Urinary bladder (tissue), 4 donors: ENCODE measurements around the gene OLA1. TPM values are rescaled to one million over a fixed set of nuclear protein-coding genes. Genes with fewer than 3 reads are reported as not detected.

Source experiments
- DNase-seq: peaks from one replicate; pipeline ENCODE4 v3.0.0-alpha.2; 2015; ENCODE audit errors: extremely low spot score
- H3K27ac ChIP-seq: one replicate; pipeline ENCODE4 v1.5.1; 2013; ENCODE audit warnings: low read depth, mild to moderate bottlenecking, moderate library complexity
- H3K36me3 ChIP-seq: one replicate; pipeline ENCODE4 v1.6.1; 2013; ENCODE audit warnings: mild to moderate bottlenecking, moderate library complexity; ENCODE audit not compliant: insufficient read depth
- H3K4me1 ChIP-seq: one replicate; pipeline ENCODE4 v1.6.1; 2013; ENCODE audit warnings: mild to moderate bottlenecking, moderate library complexity; ENCODE audit not compliant: insufficient read depth
- H3K4me3 ChIP-seq: one replicate; pipeline ENCODE4 v1.5.1; 2013; ENCODE audit warnings: low read depth, low read length
- WGBS: extraction: QIAGEN DNeasy Blood & Tissue Kit; methylation state at CpG from one replicate; pipeline ENCODE4 v1.1.7; 2013; 5-methylcytosine and 5-hydroxymethylcytosine counted together
- polyA plus RNA-seq: library from polyadenylated mRNA; stranded (reverse); fragments of 200-250 nt; gene quantifications from one replicate; pipeline ENCODE4 v1.2.3, GENCODE V29; 2013
- total RNA-seq: library from RNA; depleted of rRNA; stranded (reverse); fragments of >200 nt; gene quantifications from one replicate; pipeline ENCODE4 v1.2.3, GENCODE V29; 2014
- donor health status: healthy with polysubstance abuse.
- donor health status: healthy.

Gene OLA1
- total and polyA plus RNA-seq, 2 donors = 51.1 to 68.3 TPM

DNA sequence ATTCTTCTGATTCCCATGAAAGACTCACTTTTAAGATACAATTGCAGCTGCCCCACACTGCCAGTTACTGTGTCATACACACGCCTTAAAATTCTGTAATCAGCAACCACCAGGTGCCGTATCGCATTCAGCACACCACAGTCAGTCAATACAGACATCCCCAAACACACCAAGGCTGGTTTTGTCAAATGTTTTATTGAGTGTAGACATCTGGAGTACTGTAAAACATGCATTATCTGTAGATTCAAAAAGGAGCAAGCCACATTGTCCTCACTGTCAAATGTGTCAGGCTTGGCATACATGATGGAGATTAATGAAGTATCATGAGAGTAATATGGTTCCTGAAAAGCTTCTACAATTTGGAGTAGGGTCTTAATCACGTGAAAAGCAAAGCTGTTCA lies 173.5 kb downstream of the OLA1 start:
- H3K36me3 ChIP-seq = no peaks in the 10 kb centered on the region
- 97% methylated on average over 4 of the region's 4 CpGs for WGBS
- no peak overlapping the region for H3K27ac ChIP-seq
- no peak for DNase-seq
- no peaks in the 10 kb centered on the region for H3K4me1 ChIP-seq
- no peak overlapping the region for H3K4me3 ChIP-seq

DNA sequence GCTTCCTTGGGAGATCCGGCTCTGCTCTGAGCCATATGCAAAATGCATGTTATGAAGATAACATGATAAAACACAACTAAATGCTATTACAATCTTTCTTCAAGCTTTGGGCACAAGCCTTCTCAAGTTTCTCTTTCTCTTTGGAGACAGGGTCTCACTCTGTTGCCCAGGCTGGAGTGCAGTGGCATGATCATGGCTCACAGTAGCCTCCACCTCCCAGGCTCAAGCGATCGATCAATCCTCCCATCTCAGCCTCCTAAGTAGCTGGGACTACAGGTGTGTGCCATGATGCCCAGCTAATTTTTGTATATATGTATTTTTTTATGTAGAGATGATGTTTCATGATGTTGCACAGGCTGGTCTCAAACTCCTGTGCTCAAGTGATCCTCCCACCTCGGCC lies 175.5 kb downstream of the OLA1 start:
- Histone ChIP-seq H3K36me3 (no peaks in the 10 kb centered on the region), H3K4me3 (no peak overlapping the region), H3K27ac (no peak overlapping the region), H3K4me1 (no peaks in the 10 kb centered on the region)
- 98% methylated on average over 4 of the region's 4 CpGs for WGBS
- no peak for DNase-seq

DNA sequence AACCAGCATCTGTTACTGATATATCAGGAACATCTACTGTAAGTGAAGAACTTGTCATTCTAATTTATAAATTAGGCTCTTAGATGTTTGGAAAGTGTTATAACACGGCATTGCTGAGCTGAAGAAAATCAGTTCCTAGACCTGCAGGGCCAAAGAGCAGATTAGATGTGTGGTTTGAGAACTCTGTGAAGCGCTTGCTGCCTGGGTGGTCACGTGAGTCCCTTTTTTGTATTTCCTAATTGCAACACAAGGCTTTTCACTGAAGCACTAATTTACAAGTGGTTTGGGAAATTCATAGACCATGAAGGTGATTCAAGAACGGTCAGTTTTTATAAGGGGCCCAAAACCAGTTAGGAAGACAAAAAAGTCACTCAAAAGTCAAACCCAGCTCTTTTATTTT lies 176.3 kb downstream of the OLA1 start:
- no peaks in the 10 kb centered on the region for H3K4me1 ChIP-seq
- H3K27ac ChIP-seq = no peak overlapping the region
- 78% methylated on average over 4 of the region's 4 CpGs for WGBS
- H3K4me3 ChIP-seq = no peak overlapping the region
- no peak for DNase-seq
- no peaks in the 10 kb centered on the region for H3K36me3 ChIP-seq

- Histone ChIP-seq H3K27ac (no peak overlapping the region), H3K4me3 (no peak overlapping the region), H3K36me3 (no peaks in the 10 kb centered on the region), H3K4me1 (no peaks in the 10 kb centered on the region)
- DNase-seq = no peak
- 95% methylated on average over 3 of the region's 3 CpGs for WGBS
These were observed 177.0 kb downstream of the OLA1 start for GRCh38 chr2:174071321-174071720.

DNA sequence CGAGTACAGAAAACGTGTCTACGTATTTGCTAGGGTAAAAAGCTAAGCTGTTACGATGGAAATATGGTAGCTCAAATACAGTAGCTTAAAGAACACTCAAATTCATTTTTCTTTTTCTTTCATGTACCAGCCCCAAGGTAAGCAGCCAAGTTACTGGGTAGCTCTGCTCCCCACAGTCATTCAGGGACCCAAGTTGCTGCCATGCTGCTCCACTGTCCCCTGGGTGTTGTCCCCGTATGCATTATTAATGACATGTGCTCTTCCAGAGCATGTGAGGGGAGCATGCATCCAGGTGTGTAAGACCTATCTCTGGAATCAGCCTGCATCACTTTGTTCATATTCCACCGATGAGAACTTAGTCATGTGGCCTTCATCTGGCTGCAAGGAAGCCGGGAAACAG lies 178.1 kb downstream of the OLA1 start:
- Histone ChIP-seq H3K4me3 (no peak overlapping the region), H3K27ac (no peak overlapping the region), H3K36me3 (no peaks in the 10 kb centered on the region), H3K4me1 (no peaks in the 10 kb centered on the region)
- DNase-seq = no peak
- WGBS = 72% methylated on average over 7 of the region's 7 CpGs

DNA sequence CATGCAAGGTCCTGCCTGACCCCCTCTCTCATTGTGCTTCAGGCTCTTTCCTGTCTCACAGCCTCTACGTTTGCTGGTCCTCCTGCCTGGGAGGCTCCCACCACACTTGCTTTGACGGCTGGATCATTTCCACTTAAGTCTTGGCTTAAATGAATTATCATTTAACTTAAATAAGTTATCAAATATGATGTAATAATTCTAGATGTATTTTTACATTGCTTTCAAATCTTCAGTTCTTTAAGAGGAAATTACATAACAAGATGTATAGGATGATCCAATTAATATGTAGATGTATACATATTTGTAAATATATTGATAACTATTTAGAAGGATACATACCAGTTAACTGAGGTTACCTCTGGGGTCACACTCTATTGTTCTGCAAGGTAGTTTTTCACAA lies 180.5 kb downstream of the OLA1 start:
- no peak overlapping the region for H3K4me3 ChIP-seq
- no peaks in the 10 kb centered on the region for H3K4me1 ChIP-seq
- H3K36me3 ChIP-seq = no peaks in the 10 kb centered on the region
- H3K27ac ChIP-seq = no peak overlapping the region
- DNase-seq = no peak
- WGBS = 76% methylated on average over 2 of the region's 2 CpGs

GRCh38 chr2:174066871-174067270 lies 181.5 kb downstream of the OLA1 start:
- Histone ChIP-seq H3K27ac (no peak overlapping the region), H3K4me1 (no peaks in the 10 kb centered on the region), H3K4me3 (no peak overlapping the region), H3K36me3 (no peaks in the 10 kb centered on the region)
- 82% methylated on average over 7 of the region's 7 CpGs for WGBS
- DNase-seq = no peak

DNA sequence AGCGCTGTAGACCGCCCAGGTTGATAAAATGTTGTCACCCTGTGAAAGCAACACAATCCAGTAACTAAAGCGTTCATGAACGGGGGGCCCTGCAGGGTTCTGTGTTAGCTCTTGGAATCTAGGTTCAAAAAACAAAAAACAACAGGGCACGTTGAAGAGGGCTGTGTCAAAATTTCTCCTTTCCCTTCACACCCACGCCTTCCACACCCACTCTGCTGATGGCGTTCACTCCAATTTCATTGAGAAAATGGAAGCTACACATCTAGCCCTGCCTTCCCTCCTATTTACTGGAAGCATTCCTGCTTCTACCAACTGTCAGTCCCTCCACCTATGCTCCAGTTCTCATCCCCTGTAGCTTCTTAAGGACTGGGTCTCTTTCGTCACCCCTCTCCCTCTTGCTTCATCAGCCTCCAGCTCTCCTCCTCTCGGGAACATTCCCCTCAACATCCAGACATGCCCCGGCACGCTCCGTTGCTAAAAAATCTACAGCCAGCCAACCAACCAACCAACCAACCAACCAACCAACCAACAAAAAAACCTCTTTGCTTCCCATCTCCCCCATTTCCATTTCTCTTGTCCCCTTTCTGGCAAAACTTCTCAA lies 184.7 kb downstream of the OLA1 start:
- 88% methylated on average over 12 of the region's 12 CpGs for WGBS
- DNase-seq = no peak
- H3K4me1 ChIP-seq = no peaks in the 10 kb centered on the region
- no peak overlapping the region for H3K4me3 ChIP-seq
- H3K27ac ChIP-seq = no peak overlapping the region
- H3K36me3 ChIP-seq = no peaks in the 10 kb centered on the region

DNA sequence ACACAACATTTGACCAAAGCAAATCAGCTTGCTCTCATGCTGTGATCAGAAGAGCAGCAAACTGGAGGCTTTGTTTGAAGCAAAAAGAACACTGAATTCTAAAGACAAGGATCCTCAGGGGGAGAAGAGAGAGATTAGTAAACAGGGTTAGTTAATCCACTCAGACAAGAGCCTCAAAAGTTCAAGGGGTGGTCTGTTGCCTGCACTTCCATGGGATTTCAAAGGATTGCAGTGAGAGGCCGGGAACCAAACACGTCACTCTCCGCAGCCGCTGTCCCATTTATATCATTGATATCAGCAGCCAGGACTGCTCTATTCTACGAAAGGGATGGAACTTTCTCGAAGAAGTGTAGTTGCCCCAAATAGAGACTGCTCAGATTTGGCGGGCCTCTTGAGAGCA lies 185.4 kb downstream of the OLA1 start:
- Histone ChIP-seq H3K4me3 (no peak overlapping the region), H3K36me3 (no peaks in the 10 kb centered on the region), H3K27ac (no peak overlapping the region), H3K4me1 (no peaks in the 10 kb centered on the region)
- DNase-seq = no peak
- 56% methylated on average over 7 of the region's 7 CpGs for WGBS

- Histone ChIP-seq H3K27ac (no peak overlapping the region), H3K4me3 (no peak overlapping the region), H3K4me1 (no peaks in the 10 kb centered on the region), H3K36me3 (no peaks in the 10 kb centered on the region)
- WGBS = 90% methylated on average over 3 of the region's 3 CpGs
- DNase-seq = no peak
These were observed 188.5 kb downstream of the OLA1 start for GRCh38 chr2:174059884-174060244.

DNA sequence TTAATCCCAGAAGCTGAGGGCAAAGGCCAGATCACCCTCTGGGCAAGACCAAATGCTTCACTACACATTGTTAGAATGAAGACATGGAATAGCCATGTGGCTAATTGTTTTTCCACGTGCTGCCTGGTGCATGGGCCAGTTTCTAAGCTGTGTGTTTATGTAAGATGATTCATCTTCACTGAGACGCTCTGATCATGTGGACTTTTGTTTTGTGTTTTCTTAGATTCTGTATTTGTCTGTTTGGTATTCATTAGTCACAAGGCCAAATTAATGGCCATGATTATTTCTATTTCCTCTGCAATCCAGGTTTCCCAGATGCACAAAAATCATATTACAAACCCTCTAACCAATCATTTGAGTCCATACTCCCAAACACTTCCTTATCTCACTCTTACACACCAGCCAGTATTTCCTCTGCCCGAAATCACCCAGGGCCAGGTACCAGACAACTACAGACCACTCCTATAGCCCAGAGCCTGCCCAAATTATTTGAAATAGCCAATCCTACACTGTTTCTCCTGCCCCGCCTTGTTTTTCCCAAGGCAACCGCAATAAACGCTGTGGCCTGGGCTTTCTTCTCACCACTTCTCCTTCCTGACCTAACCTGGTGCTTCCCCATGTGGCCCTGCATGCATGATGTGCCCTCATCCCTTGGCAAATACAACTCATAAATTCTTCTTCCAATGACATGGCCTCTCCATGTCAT lies 189.0 kb downstream of the OLA1 start:
- WGBS = 62% methylated on average over 6 of the region's 6 CpGs
- Histone ChIP-seq H3K4me3 (no peak overlapping the region), H3K27ac (peak overlapping the region; percentile 35), H3K4me1 (no peaks in the 10 kb centered on the region), H3K36me3 (no peaks in the 10 kb centered on the region)
- DNase-seq = no peak

GRCh38 chr2:174058456-174058855 lies 189.9 kb downstream of the OLA1 start:
- H3K4me1 ChIP-seq = no peaks in the 10 kb centered on the region
- 72% methylated on average over 1 of the region's 1 CpG for WGBS
- DNase-seq = no peak
- no peak overlapping the region for H3K4me3 ChIP-seq
- H3K27ac ChIP-seq = no peak overlapping the region
- H3K36me3 ChIP-seq = no peaks in the 10 kb centered on the region

GRCh38 chr2:174058026-174058425 lies 190.3 kb downstream of the OLA1 start:
- WGBS = 44% methylated on average over 2 of the region's 2 CpGs
- Histone ChIP-seq H3K4me3 (no peak overlapping the region), H3K4me1 (no peaks in the 10 kb centered on the region), H3K27ac (no peak overlapping the region), H3K36me3 (no peaks in the 10 kb centered on the region)
- no peak for DNase-seq

- 91% methylated on average over 8 of the region's 8 CpGs for WGBS
- no peak overlapping the region for H3K27ac ChIP-seq
- H3K4me1 ChIP-seq = no peaks in the 10 kb centered on the region
- H3K36me3 ChIP-seq = no peaks in the 10 kb centered on the region
- no peak overlapping the region for H3K4me3 ChIP-seq
- DNase-seq = no peak
These were observed 193.4 kb downstream of the OLA1 start for GRCh38 chr2:174054926-174055325.
